ENCODE results near the gene CLDN18.

The CLDN18 gene

GRCh38 chr3:137978328-137978727 lies 31.6 kb upstream of the CLDN18 start:
- CTCF ChIA-PET, result no interaction called here
- H3K4me3 ChIP-seq (ENCODE audit: low read depth, low read length), result no peak overlapping the region
- TF ChIP-seq CTCF (IDR thresholded peaks at IDR 0.05; ENCODE audit: insufficient read depth, low read length, missing control alignments), result no peak
- no peak for DNase-seq (ENCODE audit: low read depth, low spot score)
- POLR2A ChIA-PET, result no interaction called here

GRCh38 chr3:137987723-137988122 lies 22.2 kb upstream of the CLDN18 start:
- ChIA-PET POLR2A (no interaction called here), CTCF (no interaction called here)
- no peak overlapping the region for H3K4me3 ChIP-seq (ENCODE audit: low read depth, low read length)
- no peak for TF ChIP-seq CTCF (IDR thresholded peaks at IDR 0.05; ENCODE audit: insufficient read depth, low read length, missing control alignments)
- no peak for DNase-seq (ENCODE audit: low read depth, low spot score)

GRCh38 chr3:137988152-137988551 lies 21.8 kb upstream of the CLDN18 start:
- ChIA-PET POLR2A (no interaction called here), CTCF (no interaction called here)
- no peak for TF ChIP-seq CTCF (IDR thresholded peaks at IDR 0.05; ENCODE audit: insufficient read depth, low read length, missing control alignments)
- no peak overlapping the region for H3K4me3 ChIP-seq (ENCODE audit: low read depth, low read length)
- DNase-seq (ENCODE audit: low read depth, low spot score), result no peak

GRCh38 chr3:137988982-137989381 lies 21.0 kb upstream of the CLDN18 start:
- TF ChIP-seq CTCF (IDR thresholded peaks at IDR 0.05; ENCODE audit: insufficient read depth, low read length, missing control alignments), result no peak
- POLR2A ChIA-PET, result no interaction called here
- CTCF ChIA-PET, result no interaction called here
- H3K4me3 ChIP-seq (ENCODE audit: low read depth, low read length), result no peak overlapping the region
- DNase-seq (ENCODE audit: low read depth, low spot score), result no peak

- ChIA-PET POLR2A (no interaction called here), CTCF (interaction anchor here (2.2 kb wide), 1 partner anchor 20 kb away, joined by 7 read pairs; no protein-coding TSS in a partner anchor)
- DNase-seq (ENCODE audit: low read depth, low spot score), result no peak
- H3K4me3 ChIP-seq (ENCODE audit: low read depth, low read length), result no peak overlapping the region
- no peak for TF ChIP-seq CTCF (IDR thresholded peaks at IDR 0.05; ENCODE audit: insufficient read depth, low read length, missing control alignments)
Measured at GRCh38 chr3:137990427-137990826, 19.5 kb upstream of the CLDN18 start.

GRCh38 chr3:137992592-137992991 lies 17.4 kb upstream of the CLDN18 start:
- TF ChIP-seq CTCF (IDR thresholded peaks at IDR 0.05; ENCODE audit: insufficient read depth, low read length, missing control alignments), result no peak
- ChIA-PET CTCF (interaction anchor here (0.7 kb wide), 1 partner anchor 21 kb away, joined by 3 read pairs; no protein-coding TSS in a partner anchor), POLR2A (no interaction called here)
- no peak for DNase-seq (ENCODE audit: low read depth, low spot score)
- H3K4me3 ChIP-seq (ENCODE audit: low read depth, low read length), result no peak overlapping the region

Measured in AG04449 (cell line).